Nephron progenitor cell (in vitro differentiated cells): Measurements from ENCODE around the gene DDX54.
A peak's percentile ranks its signal among the peaks of the same experiment; 100 is the strongest.

ENCODE experiments used
- DNase-seq: peaks from one replicate; pipeline ENCODE4 v3.0.0; 2021
- H3K27ac Mint-ChIP-seq: 2 replicates; pipeline ENCODE4 v1.8.0; 2021; ENCODE audit warnings: mild to moderate bottlenecking, moderate library complexity, mixed read lengths
- H3K27me3 Mint-ChIP-seq: 2 replicates; pipeline ENCODE4 v1.8.0; 2021; ENCODE audit warnings: mild to moderate bottlenecking, low read depth, mixed read lengths; ENCODE audit not compliant: poor library complexity
- H3K36me3 Mint-ChIP-seq: 2 replicates; pipeline ENCODE4 v1.8.0; 2021; ENCODE audit warnings: low read depth, mixed read lengths
- H3K4me1 Mint-ChIP-seq: 2 replicates; pipeline ENCODE4 v1.8.0; 2021; ENCODE audit warnings: mixed read lengths
- H3K4me3 Mint-ChIP-seq: 2 replicates; pipeline ENCODE4 v1.8.0; 2021; ENCODE audit warnings: mild to moderate bottlenecking, moderate library complexity, mixed read lengths
- H3K9me3 Mint-ChIP-seq: 2 replicates; pipeline ENCODE4 v1.8.0; 2021; ENCODE audit warnings: mild to moderate bottlenecking, moderate library complexity, mixed read lengths
- TF ChIP-seq, protein P1 (sequence below): fragments of 200-600 bp; sonication (generic); IDR thresholded peaks from 2 replicates; pipeline ENCODE4 v1.5.0; 2021; ENCODE audit warnings: antibody characterized with exemption

Gene DDX54

DNA sequence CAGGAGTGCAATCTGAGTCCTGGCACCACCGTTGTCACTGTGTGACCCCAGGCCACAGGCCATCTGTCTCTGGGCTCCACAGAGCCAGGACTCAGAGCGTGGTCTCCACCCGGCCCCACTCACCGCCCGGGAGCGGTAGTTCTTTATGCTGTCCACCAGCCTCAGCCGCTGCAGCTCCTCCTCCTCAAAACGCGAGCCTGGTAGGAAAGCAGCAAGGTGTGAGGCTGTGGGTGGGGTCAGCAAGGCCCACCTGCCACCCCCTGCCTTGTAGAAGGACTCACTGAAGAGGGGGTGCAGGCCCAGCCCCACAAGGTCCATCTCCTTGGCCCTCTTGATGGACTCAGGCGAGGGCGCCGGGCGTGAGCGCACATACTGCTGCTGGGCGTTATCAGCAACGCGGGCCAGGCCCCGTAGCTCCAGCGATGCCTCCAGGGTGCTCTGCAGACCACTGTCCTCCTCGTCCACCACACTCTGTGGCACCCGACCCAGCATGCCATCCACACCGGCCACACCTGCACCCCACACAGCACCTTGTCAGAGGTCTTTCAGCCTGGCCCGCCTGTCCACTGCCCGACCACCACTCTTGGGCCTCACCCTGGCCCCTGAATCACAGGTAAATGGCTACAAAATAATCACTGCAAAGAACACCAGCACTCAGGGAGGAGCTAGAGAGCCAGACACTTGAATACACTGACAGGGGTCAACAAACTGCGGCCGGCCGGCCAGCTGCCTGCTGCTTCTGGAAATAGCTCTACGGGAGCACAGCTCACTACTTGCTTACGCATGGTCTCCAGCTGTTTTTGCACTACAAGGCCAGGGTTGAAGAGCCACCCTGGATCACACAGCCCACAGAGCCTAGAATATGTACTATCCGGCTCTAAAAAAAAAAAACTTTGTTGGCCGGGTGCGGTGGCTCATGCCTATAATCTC lies 19.5 kb downstream of the DDX54 start:
- H3K9me3 Mint-ChIP-seq, result no peaks in the 10 kb centered on the region
- no peak overlapping the region for H3K4me3 Mint-ChIP-seq
- no peaks in the 10 kb centered on the region for H3K27me3 Mint-ChIP-seq
- H3K4me1 Mint-ChIP-seq, result peaks cover 23% of the 10 kb centered on the region
- no peak for DNase-seq
- peaks cover 26% of the 10 kb centered on the region for H3K36me3 Mint-ChIP-seq
- no peak overlapping the region for H3K27ac Mint-ChIP-seq
- TF ChIP-seq, protein P1, sequence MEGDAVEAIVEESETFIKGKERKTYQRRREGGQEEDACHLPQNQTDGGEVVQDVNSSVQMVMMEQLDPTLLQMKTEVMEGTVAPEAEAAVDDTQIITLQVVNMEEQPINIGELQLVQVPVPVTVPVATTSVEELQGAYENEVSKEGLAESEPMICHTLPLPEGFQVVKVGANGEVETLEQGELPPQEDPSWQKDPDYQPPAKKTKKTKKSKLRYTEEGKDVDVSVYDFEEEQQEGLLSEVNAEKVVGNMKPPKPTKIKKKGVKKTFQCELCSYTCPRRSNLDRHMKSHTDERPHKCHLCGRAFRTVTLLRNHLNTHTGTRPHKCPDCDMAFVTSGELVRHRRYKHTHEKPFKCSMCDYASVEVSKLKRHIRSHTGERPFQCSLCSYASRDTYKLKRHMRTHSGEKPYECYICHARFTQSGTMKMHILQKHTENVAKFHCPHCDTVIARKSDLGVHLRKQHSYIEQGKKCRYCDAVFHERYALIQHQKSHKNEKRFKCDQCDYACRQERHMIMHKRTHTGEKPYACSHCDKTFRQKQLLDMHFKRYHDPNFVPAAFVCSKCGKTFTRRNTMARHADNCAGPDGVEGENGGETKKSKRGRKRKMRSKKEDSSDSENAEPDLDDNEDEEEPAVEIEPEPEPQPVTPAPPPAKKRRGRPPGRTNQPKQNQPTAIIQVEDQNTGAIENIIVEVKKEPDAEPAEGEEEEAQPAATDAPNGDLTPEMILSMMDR, result no peak

DNA sequence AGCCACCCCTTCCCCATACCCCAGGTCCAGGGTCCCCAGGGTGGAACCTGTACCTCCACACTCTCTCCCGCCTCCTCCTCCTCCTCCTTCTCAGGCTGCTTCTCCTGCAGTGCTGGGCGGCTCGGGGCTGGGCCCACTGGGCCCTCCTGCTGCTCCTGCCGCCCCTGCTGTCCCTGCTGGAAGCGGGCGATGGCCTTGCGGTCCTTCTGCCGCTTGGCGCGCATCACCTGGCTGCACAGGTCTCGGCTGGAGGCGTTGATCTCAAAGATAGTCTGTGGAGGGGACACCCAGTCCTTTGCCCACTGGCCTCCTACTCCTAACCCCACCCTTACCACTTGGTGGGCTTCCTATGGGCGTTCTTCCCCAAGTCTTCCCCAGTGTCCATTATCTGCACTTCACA lies 21.3 kb downstream of the DDX54 start:
- Mint-ChIP-seq H3K4me3 (no peak overlapping the region), H3K9me3 (no peaks in the 10 kb centered on the region), H3K27ac (no peak overlapping the region), H3K36me3 (peaks cover 27% of the 10 kb centered on the region), H3K27me3 (no peaks in the 10 kb centered on the region), H3K4me1 (peaks cover 33% of the 10 kb centered on the region)
- TF ChIP-seq, protein P1, result no peak
- DNase-seq, result no peak

DNA sequence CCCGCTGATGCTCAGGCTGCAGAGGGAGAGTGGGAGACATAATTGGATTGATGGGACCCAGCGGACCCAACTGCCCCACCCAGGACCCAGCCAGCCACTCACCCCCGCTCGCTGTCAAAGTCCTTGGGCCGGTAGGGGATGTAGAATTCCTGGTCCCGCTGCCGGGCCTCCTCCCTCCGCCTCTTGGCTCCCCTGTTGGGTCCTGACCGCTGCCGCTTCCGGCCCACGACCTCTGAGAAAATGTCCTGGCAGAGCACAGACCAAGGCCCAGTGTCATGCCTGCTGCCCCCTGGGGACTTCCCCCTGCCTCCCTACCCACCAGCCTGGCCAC lies 22.3 kb downstream of the DDX54 start:
- Mint-ChIP-seq H3K4me3 (no peak overlapping the region), H3K9me3 (no peaks in the 10 kb centered on the region), H3K27ac (no peak overlapping the region), H3K27me3 (peaks cover 2% of the 10 kb centered on the region), H3K4me1 (peaks cover 33% of the 10 kb centered on the region), H3K36me3 (peaks cover 29% of the 10 kb centered on the region)
- DNase-seq, result no peak
- TF ChIP-seq, protein P1, result no peak

DNA sequence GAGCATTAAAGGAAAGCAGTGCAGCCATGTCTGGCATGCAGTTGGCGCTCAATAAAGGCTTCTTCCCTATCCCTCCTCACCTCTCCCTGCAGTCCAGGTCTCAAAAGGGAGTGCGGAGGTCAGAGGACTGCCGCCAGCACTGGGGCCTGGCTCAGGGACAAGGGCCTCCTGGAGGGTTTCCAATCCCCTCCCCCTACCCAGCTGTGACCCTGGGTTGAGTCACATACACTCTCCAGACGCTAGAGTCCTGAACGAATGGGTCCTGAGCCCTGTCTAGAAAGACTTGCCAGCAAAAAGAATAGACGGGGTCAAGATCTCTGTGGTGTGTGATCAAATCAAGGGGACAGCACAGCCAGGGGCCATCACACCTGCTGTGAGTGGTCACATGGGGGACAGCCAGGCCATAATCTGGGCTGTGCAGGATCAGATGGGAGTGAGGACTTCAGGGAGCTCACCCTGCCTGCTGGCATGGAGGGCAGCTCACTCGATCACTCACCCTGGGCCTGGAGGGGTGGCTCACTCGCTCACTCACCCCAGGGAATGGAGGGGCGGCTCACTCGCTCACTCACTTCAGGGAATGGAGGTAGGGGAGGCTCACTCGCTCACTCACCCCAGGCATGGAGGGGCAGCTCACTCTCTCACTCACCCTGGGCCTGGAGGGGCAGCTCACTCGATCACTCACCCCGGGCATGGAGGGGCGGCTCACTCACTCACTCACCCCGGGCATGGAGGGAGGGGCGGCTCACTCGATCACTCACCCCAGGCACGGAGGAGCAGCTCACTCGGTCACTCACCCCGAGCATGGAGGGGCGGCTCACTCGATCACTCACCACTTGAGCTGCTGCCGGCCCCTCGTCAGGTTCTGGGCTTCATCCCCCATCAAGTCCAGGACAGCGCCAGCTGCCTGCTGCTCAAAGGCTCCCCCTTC lies 22.9 kb downstream of the DDX54 start:
- Mint-ChIP-seq H3K4me1 (peaks cover 33% of the 10 kb centered on the region), H3K9me3 (no peaks in the 10 kb centered on the region), H3K36me3 (peaks cover 35% of the 10 kb centered on the region), H3K4me3 (no peak overlapping the region), H3K27me3 (peaks cover 8% of the 10 kb centered on the region), H3K27ac (no peak overlapping the region)
- TF ChIP-seq, protein P1, result no peak
- DNase-seq, result no peak

GRCh38 chr12:113161415-113162016 lies 23.8 kb downstream of the DDX54 start:
- TF ChIP-seq, protein P1, result no peak
- Mint-ChIP-seq H3K36me3 (peaks cover 44% of the 10 kb centered on the region), H3K9me3 (no peaks in the 10 kb centered on the region), H3K4me3 (peak overlapping the region; percentile 35), H3K27me3 (peaks cover 17% of the 10 kb centered on the region), H3K27ac (peak overlapping the region; percentile 93), H3K4me1 (peaks cover 33% of the 10 kb centered on the region)
- peak; percentile 94 for DNase-seq
